Measurements from ENCODE around the gene PDSS2.

GRCh38 chr6:107196152-107196551 is 263.2 kb downstream of the PDSS2 start:
- TF ChIP-seq CTCF (IDR thresholded peaks at IDR 0.05) (no peak), POLR2A (IDR thresholded peaks at IDR 0.05) (no peak)

Measured in heart left ventricle (tissue), 13 donors.